Measurements from ENCODE around the gene TEX51. TPM values are rescaled to one million over a fixed set of nuclear protein-coding genes. Genes with fewer than 3 reads are reported as not detected.
A peak's percentile ranks its signal among the peaks of the same experiment; 100 is the strongest.

The TEX51 gene
- total RNA-seq, 1 donor from 2014 or later = not detected

DNA sequence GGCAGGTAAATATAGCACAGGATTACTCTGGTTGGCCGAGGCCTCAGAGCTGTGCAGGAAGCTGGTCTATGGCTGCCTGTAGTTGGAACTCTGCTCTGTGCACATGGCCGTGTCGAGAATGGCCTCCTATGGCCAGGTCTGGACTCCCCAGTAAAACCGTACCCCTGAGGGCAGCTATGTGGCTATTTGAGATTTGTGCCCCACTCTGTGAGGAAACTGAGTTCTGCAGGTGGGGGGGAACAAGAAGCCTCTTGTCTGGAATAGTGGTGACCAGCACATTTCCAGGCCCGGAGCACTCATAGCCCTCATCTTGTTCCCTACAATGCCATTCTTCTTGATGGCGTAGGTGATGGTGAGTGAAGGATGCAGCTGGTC, 15.0 kb upstream of the TEX51 start:
- H3K27me3 Mint-ChIP-seq (ENCODE audit: unreplicated experiment) = no peaks in the 10 kb centered on the region
- peak; percentile 38 for DNase-seq (ENCODE audit: extremely low spot score, unreplicated experiment)
- no peak overlapping the region for H3K27ac Mint-ChIP-seq (ENCODE audit: unreplicated experiment)
- TF ChIP-seq, protein P1, sequence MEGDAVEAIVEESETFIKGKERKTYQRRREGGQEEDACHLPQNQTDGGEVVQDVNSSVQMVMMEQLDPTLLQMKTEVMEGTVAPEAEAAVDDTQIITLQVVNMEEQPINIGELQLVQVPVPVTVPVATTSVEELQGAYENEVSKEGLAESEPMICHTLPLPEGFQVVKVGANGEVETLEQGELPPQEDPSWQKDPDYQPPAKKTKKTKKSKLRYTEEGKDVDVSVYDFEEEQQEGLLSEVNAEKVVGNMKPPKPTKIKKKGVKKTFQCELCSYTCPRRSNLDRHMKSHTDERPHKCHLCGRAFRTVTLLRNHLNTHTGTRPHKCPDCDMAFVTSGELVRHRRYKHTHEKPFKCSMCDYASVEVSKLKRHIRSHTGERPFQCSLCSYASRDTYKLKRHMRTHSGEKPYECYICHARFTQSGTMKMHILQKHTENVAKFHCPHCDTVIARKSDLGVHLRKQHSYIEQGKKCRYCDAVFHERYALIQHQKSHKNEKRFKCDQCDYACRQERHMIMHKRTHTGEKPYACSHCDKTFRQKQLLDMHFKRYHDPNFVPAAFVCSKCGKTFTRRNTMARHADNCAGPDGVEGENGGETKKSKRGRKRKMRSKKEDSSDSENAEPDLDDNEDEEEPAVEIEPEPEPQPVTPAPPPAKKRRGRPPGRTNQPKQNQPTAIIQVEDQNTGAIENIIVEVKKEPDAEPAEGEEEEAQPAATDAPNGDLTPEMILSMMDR (IDR thresholded peaks at IDR 0.05) = no peak
- peaks cover 1% of the 10 kb centered on the region for H3K4me1 Mint-ChIP-seq (ENCODE audit: unreplicated experiment)
- no peak overlapping the region for H3K4me3 Mint-ChIP-seq (ENCODE audit: unreplicated experiment)
- no peaks in the 10 kb centered on the region for H3K36me3 Mint-ChIP-seq (ENCODE audit: unreplicated experiment)
- no peaks in the 10 kb centered on the region for H3K9me3 Mint-ChIP-seq (ENCODE audit: unreplicated experiment)

DNA sequence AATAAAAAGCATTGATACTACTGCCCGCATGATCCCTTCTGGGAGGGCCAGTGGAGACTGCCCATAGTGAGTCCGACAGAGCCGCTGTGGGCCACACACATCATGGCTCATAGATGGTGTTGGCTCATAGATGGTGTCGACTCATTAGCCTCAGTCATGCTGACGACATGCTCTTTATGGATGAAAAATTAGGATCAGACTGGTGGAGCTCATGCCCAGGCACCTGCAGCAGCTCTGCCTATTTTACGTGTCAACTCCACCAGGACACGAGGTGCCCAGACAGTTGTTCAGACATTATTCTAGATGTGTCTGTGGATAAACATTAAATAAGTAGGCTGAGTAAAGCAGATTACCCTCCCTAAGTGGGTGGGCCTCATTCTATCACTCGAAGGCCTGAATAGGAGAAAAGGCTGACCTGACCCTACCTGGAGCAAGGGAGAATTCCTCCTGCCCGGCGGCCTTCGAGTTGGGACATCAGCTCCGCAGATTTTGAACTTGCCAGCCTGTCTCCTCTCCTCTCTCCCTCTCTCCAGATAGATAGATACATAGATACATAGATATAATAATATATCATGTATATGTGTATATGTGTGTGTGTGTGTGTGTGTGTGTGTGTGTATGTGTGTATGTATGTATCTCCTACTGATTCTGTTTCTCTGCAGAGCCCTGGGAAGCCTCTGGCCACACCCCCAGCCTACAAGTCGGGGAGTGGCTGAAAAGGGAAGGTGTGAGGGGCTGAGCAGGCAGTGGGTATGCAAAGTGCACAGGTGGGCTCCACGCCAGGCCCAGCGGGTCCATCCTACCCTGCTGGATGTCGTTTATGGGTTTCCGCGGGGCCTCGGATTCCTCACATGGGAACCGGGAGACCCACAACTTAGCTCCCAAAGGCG, 13.6 kb upstream of the TEX51 start:
- H3K4me1 Mint-ChIP-seq (ENCODE audit: unreplicated experiment) = peaks cover 1% of the 10 kb centered on the region
- H3K9me3 Mint-ChIP-seq (ENCODE audit: unreplicated experiment) = no peaks in the 10 kb centered on the region
- DNase-seq (ENCODE audit: extremely low spot score, unreplicated experiment) = peak; percentile 63
- H3K27ac Mint-ChIP-seq (ENCODE audit: unreplicated experiment) = no peak overlapping the region
- no peaks in the 10 kb centered on the region for H3K36me3 Mint-ChIP-seq (ENCODE audit: unreplicated experiment)
- TF ChIP-seq, protein P1 (IDR thresholded peaks at IDR 0.05) = no peak
- H3K4me3 Mint-ChIP-seq (ENCODE audit: unreplicated experiment) = no peak overlapping the region
- no peaks in the 10 kb centered on the region for H3K27me3 Mint-ChIP-seq (ENCODE audit: unreplicated experiment)

DNA sequence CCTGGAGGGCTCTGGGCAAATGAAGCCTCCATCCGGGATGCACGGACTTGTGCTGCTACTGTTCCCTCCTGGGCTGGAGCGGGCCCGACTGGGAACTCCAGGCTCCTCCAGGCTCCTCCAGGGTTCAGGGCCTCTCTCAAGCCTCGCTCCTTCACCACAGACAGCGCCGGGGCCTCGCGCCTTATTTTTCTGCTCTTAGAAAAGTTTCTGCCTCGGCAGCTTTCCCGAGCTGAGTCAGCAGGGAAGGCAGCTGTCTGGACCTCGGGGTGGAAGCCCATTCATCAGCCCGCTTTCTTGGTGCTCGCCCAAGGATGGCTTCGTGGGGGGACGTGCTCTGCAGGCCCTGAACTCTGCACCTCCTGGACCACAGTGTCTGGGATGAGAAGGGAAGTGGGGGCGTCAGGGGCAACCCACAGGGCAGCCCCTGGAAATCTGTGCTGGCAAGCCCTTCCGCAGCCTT, 12.9 kb upstream of the TEX51 start:
- H3K4me3 Mint-ChIP-seq (ENCODE audit: unreplicated experiment) = no peak overlapping the region
- H3K36me3 Mint-ChIP-seq (ENCODE audit: unreplicated experiment) = no peaks in the 10 kb centered on the region
- peak; percentile 83 for DNase-seq (ENCODE audit: extremely low spot score, unreplicated experiment)
- H3K4me1 Mint-ChIP-seq (ENCODE audit: unreplicated experiment) = peaks cover 1% of the 10 kb centered on the region
- H3K9me3 Mint-ChIP-seq (ENCODE audit: unreplicated experiment) = no peaks in the 10 kb centered on the region
- H3K27ac Mint-ChIP-seq (ENCODE audit: unreplicated experiment) = no peak overlapping the region
- TF ChIP-seq, protein P1 (IDR thresholded peaks at IDR 0.05) = no peak
- H3K27me3 Mint-ChIP-seq (ENCODE audit: unreplicated experiment) = no peaks in the 10 kb centered on the region

DNA sequence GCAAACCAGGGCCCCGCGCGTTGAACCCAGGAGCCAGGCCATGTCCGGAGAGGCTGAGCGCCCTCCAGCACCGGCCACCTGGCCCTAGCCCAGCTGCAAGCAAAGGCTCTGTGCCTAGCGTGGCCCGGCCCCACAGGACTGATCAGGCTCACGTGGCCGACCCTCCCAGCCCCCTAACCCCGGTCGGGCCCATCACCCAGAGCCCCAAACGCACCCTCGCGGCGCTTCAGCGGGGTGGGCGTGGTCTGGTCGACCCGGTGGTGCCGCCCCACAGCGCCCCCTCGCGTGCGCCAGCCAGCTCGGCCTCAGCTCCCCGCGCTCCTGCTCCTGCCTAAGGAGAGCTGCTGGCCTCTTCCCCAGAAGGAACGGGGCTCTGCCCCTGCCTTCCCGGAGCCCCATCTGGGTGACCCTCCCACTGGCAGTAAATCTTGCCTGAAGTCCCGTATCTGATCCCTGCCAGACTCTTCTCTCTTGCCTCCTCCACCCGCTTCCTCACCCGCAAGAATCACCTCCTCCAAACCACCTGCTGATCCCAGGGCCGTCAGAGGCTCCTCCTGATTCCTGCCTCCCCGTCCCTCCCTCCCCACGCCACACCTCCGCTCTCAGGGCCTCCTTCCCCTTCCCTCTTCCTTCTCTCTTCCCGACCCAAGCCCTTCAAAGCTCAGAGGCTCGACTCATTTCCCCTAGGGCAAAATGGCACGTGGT, 12.3 kb upstream of the TEX51 start:
- TF ChIP-seq, protein P1 (IDR thresholded peaks at IDR 0.05) = peak; percentile 61
- Mint-ChIP-seq H3K36me3 (ENCODE audit: unreplicated experiment) (no peaks in the 10 kb centered on the region), H3K27ac (ENCODE audit: unreplicated experiment) (no peak overlapping the region), H3K4me3 (ENCODE audit: unreplicated experiment) (peak overlapping the region; percentile 38), H3K27me3 (ENCODE audit: unreplicated experiment) (peaks cover 2% of the 10 kb centered on the region), H3K9me3 (ENCODE audit: unreplicated experiment) (no peaks in the 10 kb centered on the region), H3K4me1 (ENCODE audit: unreplicated experiment) (peaks cover 1% of the 10 kb centered on the region)
- DNase-seq (ENCODE audit: extremely low spot score, unreplicated experiment) = peak; percentile 85

DNA sequence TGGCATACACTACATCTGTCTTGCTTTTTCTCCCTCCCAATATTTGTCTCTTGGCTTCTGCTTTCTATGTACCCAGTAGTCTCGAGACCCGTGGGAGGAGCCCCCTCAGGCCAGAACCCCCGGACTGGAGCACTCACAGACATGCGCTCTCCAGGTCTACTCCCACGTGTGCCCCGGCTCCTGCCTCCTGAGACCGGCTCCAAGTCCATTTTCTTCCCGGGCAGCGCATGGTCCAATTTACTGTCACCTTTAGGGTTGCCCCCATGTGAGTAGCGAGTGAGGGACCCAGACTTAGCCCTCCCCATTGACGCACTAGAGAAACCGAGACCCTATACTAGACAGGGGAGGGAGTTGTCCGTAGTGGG, 11.8 kb upstream of the TEX51 start:
- Mint-ChIP-seq H3K27ac (ENCODE audit: unreplicated experiment) (no peak overlapping the region), H3K27me3 (ENCODE audit: unreplicated experiment) (peaks cover 2% of the 10 kb centered on the region), H3K4me1 (ENCODE audit: unreplicated experiment) (peaks cover 1% of the 10 kb centered on the region), H3K36me3 (ENCODE audit: unreplicated experiment) (no peaks in the 10 kb centered on the region), H3K4me3 (ENCODE audit: unreplicated experiment) (no peak overlapping the region), H3K9me3 (ENCODE audit: unreplicated experiment) (no peaks in the 10 kb centered on the region)
- TF ChIP-seq, protein P1 (IDR thresholded peaks at IDR 0.05) = no peak
- DNase-seq (ENCODE audit: extremely low spot score, unreplicated experiment) = peak; percentile 77

Measured in osteocyte (in vitro differentiated cells).